SU-DHL-6 (cell line): ENCODE data around the gene ELMO1.

Source experiments
- H2AFZ ChIP-seq: fragments of 200-600 bp; sonication (generic); 2 replicates; pipeline ENCODE4 v1.6.1; 2014; ENCODE audit warnings: low read depth, mild to moderate bottlenecking, moderate library complexity, mixed read lengths, antibody characterized with exemption, low read length; ENCODE audit not compliant: severe bottlenecking
- H3F3A ChIP-seq: fragments of 200-600 bp; shearing (Covaris generic); 2 replicates; pipeline ENCODE4 v1.6.0; 2016; ENCODE audit warnings: antibody characterized with exemption, mild to moderate bottlenecking; ENCODE audit not compliant: insufficient read depth
- H3K27ac ChIP-seq: fragments of 200-600 bp; sonication (generic); 2 replicates; pipeline ENCODE4 v1.5.1; 2016; ENCODE audit warnings: low read depth, mild to moderate bottlenecking, low read length, moderate library complexity, mixed read lengths
- H3K27me3 ChIP-seq: fragments of 200-600 bp; sonication (generic), shearing (Covaris generic); 2 replicates; pipeline ENCODE4 v1.6.0; 2014; ENCODE audit warnings: mild to moderate bottlenecking, low read length
- H3K36me3 ChIP-seq: fragments of 200-600 bp; sonication (generic); 2 replicates; pipeline ENCODE4 v1.6.1; 2014; ENCODE audit warnings: mild to moderate bottlenecking, low read length, mixed read lengths
- H3K4me2 ChIP-seq: fragments of 300-600, 200-600 bp; shearing (Covaris generic), sonication (generic); 2 replicates; pipeline ENCODE4 v1.6.0; 2014; ENCODE audit warnings: low read length, low read depth, mild to moderate bottlenecking; ENCODE audit not compliant: poor library complexity, severe bottlenecking
- H3K4me3 ChIP-seq: fragments of 200-600 bp; sonication (generic); 2 replicates; pipeline ENCODE4 v1.5.1; 2014; ENCODE audit warnings: antibody characterized with exemption, low read length, mild to moderate bottlenecking, mixed read lengths; ENCODE audit not compliant: insufficient read depth, poor library complexity, severe bottlenecking
- H3K79me2 ChIP-seq: fragments of 200-600 bp; sonication (generic); 2 replicates; pipeline ENCODE4 v1.6.1; 2014; ENCODE audit warnings: mild to moderate bottlenecking, low read length, moderate library complexity; ENCODE audit not compliant: insufficient read depth
- H3K9ac ChIP-seq: fragments of 200-600 bp; sonication (generic); 2 replicates; pipeline ENCODE4 v1.7.0; 2014; ENCODE audit warnings: mild to moderate bottlenecking, low read length
- H3K9me2 ChIP-seq: fragments of 200-600 bp; sonication (generic); replicated peaks from 2 replicates; pipeline ENCODE4 v1.6.1; 2014; ENCODE audit warnings: low read length; ENCODE audit not compliant: insufficient read depth
- H3K9me3 ChIP-seq: fragments of 200-600 bp; sonication (generic); 2 replicates; pipeline ENCODE4 v1.6.1; 2014; ENCODE audit warnings: low read length, mixed read lengths; ENCODE audit not compliant: insufficient read depth
- H4K20me1 ChIP-seq: fragments of 200-600 bp; sonication (generic); 2 replicates; pipeline ENCODE4 v1.6.1; 2014; ENCODE audit warnings: low read depth, mild to moderate bottlenecking, antibody characterized with exemption, low read length, moderate library complexity, mixed read lengths
- CTCF ChIP-seq: fragments of 200-600 bp; sonication (generic); IDR thresholded peaks from one replicate; pipeline ENCODE4 v1.5.1; 2017; ENCODE audit warnings: antibody characterized with exemption, mild to moderate bottlenecking, low read length, moderate library complexity; ENCODE audit not compliant: insufficient read depth, poor library complexity, severe bottlenecking
- EZH2phosphoT487 ChIP-seq: fragments of 200-600 bp; sonication (generic), shearing (Covaris generic); conservative IDR thresholded peaks from 2 replicates; pipeline ENCODE4 v1.6.1; 2018; ENCODE audit warnings: mild to moderate bottlenecking, antibody characterized with exemption, low read length, moderate library complexity, mixed read lengths

The ELMO1 gene

GRCh38 chr7:36982766-36983165 is 465.9 kb downstream of the ELMO1 start:
- Histone ChIP-seq H3F3A (no peaks in the 10 kb centered on the region), H3K4me3 (no peak overlapping the region), H3K79me2 (no peaks in the 10 kb centered on the region), H3K9ac (no peak overlapping the region), H3K4me2 (no peak overlapping the region), H4K20me1 (no peaks in the 10 kb centered on the region), H3K9me2 (no peaks in the 10 kb centered on the region), H3K9me3 (no peaks in the 10 kb centered on the region), H3K27ac (no peak overlapping the region), H3K36me3 (no peaks in the 10 kb centered on the region), H3K27me3 (no peaks in the 10 kb centered on the region), H2AFZ (no peak overlapping the region)
- no peak for TF ChIP-seq EZH2phosphoT487
- TF ChIP-seq CTCF: no peak

- Histone ChIP-seq H3K36me3 (no peaks in the 10 kb centered on the region), H4K20me1 (no peaks in the 10 kb centered on the region), H3K9me3 (no peaks in the 10 kb centered on the region), H3K27ac (no peak overlapping the region), H3K9ac (no peak overlapping the region), H3K27me3 (no peaks in the 10 kb centered on the region), H3F3A (no peaks in the 10 kb centered on the region), H2AFZ (no peak overlapping the region), H3K4me3 (no peak overlapping the region), H3K4me2 (no peak overlapping the region), H3K79me2 (no peaks in the 10 kb centered on the region), H3K9me2 (no peaks in the 10 kb centered on the region)
- TF ChIP-seq EZH2phosphoT487 (no peak), CTCF (no peak)
These were observed 468.8 kb downstream of the ELMO1 start for GRCh38 chr7:36979810-36980248.

GRCh38 chr7:36978461-36978860 is 470.2 kb downstream of the ELMO1 start:
- Histone ChIP-seq H3K27me3 (no peaks in the 10 kb centered on the region), H3F3A (no peaks in the 10 kb centered on the region), H3K4me2 (no peak overlapping the region), H4K20me1 (no peaks in the 10 kb centered on the region), H3K9me3 (no peaks in the 10 kb centered on the region), H3K36me3 (no peaks in the 10 kb centered on the region), H3K79me2 (no peaks in the 10 kb centered on the region), H3K9me2 (no peaks in the 10 kb centered on the region), H3K4me3 (no peak overlapping the region), H2AFZ (no peak overlapping the region), H3K9ac (no peak overlapping the region), H3K27ac (no peak overlapping the region)
- no peak for TF ChIP-seq CTCF
- TF ChIP-seq EZH2phosphoT487: no peak
